ENCODE results near the gene HMGCR.
"Not testable (repeated sequence)": the region's sequence is repeated elsewhere in the genome, so short reads cannot be mapped to it uniquely, and the experiment has no call there.

The HMGCR gene

GRCh38 chr5:75336615-75337336 lies at the start of gene HMGCR:
HMGCR (plus strand) TSS chr5:75337220; CDS start chr5:75342606, 5,386 bp downstream.
- Histone ChIP-seq H3K27me3 (ENCODE audit: control insufficient read depth in 1 of 2, insufficient read depth in 2 of 2, low read length in 2 of 2) (no peaks in the 10 kb centered on the region), H3K4me1 (ENCODE audit: control insufficient read depth, insufficient read depth, low read length) (peaks cover 7% of the 10 kb centered on the region), H3K9ac (ENCODE audit: low read length in 2 of 2) (peak within 1 kb of the TSS; percentile 72 to 88), H3K9me3 (ENCODE audit: control insufficient read depth in 2 of 2, low read length in 2 of 2) (no peaks in the 10 kb centered on the region), H3K27ac (ENCODE audit: low read length) (peak within 1 kb of the TSS; percentile 81), H3K4me3 (ENCODE audit: low read length in 2 of 2) (peak within 1 kb of the TSS; percentile 88 to 97), H3K36me3 (ENCODE audit: control insufficient read depth in 2 of 2, insufficient read depth in 2 of 2, low read length in 2 of 2) (no peaks in the 10 kb centered on the region)

GRCh38 chr5:75291844-75292243 lies 45.2 kb upstream of the HMGCR start:
- H3K4me3 ChIP-seq (ENCODE audit: low read length in 2 of 2); H3K36me3 ChIP-seq (ENCODE audit: control insufficient read depth in 2 of 2, insufficient read depth in 2 of 2, low read length in 2 of 2); H3K4me1 ChIP-seq (ENCODE audit: control insufficient read depth, insufficient read depth, low read length); H3K9me3 ChIP-seq (ENCODE audit: control insufficient read depth in 2 of 2, low read length in 2 of 2); H3K27ac ChIP-seq (ENCODE audit: low read length); H3K9ac ChIP-seq (ENCODE audit: low read length in 2 of 2); H3K27me3 ChIP-seq (ENCODE audit: control insufficient read depth in 1 of 2, insufficient read depth in 2 of 2, low read length in 2 of 2): not testable (repeated sequence)

- H3K4me1 ChIP-seq (ENCODE audit: control insufficient read depth, insufficient read depth, low read length): no peaks in the 10 kb centered on the region
- no peaks in the 10 kb centered on the region for H3K36me3 ChIP-seq (ENCODE audit: control insufficient read depth in 2 of 2, insufficient read depth in 2 of 2, low read length in 2 of 2)
- H3K27me3 ChIP-seq (ENCODE audit: control insufficient read depth in 1 of 2, insufficient read depth in 2 of 2, low read length in 2 of 2): no peaks in the 10 kb centered on the region
- H3K9me3 ChIP-seq (ENCODE audit: control insufficient read depth in 2 of 2, low read length in 2 of 2): no peaks in the 10 kb centered on the region
- no peak overlapping the region for H3K27ac ChIP-seq (ENCODE audit: low read length)
- H3K9ac ChIP-seq (ENCODE audit: low read length in 2 of 2): no peak overlapping the region
- no peak overlapping the region for H3K4me3 ChIP-seq (ENCODE audit: low read length in 2 of 2)
These were observed 36.9 kb upstream of the HMGCR start for GRCh38 chr5:75300084-75300483.

- Histone ChIP-seq H3K9ac (ENCODE audit: low read length in 2 of 2) (no peak overlapping the region), H3K9me3 (ENCODE audit: control insufficient read depth in 2 of 2, low read length in 2 of 2) (no peaks in the 10 kb centered on the region), H3K27me3 (ENCODE audit: control insufficient read depth in 1 of 2, insufficient read depth in 2 of 2, low read length in 2 of 2) (no peaks in the 10 kb centered on the region), H3K4me3 (ENCODE audit: low read length in 2 of 2) (no peak overlapping the region), H3K4me1 (ENCODE audit: control insufficient read depth, insufficient read depth, low read length) (no peaks in the 10 kb centered on the region), H3K27ac (ENCODE audit: low read length) (no peak overlapping the region), H3K36me3 (ENCODE audit: control insufficient read depth in 2 of 2, insufficient read depth in 2 of 2, low read length in 2 of 2) (no peaks in the 10 kb centered on the region)
These were observed 33.6 kb upstream of the HMGCR start for GRCh38 chr5:75303419-75303818.

GRCh38 chr5:75304486-75304885 lies 32.5 kb upstream of the HMGCR start:
- not testable (repeated sequence) for H3K36me3 ChIP-seq (ENCODE audit: control insufficient read depth in 2 of 2, insufficient read depth in 2 of 2, low read length in 2 of 2); H3K27ac ChIP-seq (ENCODE audit: low read length); H3K27me3 ChIP-seq (ENCODE audit: control insufficient read depth in 1 of 2, insufficient read depth in 2 of 2, low read length in 2 of 2); H3K4me3 ChIP-seq (ENCODE audit: low read length in 2 of 2); H3K9me3 ChIP-seq (ENCODE audit: control insufficient read depth in 2 of 2, low read length in 2 of 2); H3K4me1 ChIP-seq (ENCODE audit: control insufficient read depth, insufficient read depth, low read length); H3K9ac ChIP-seq (ENCODE audit: low read length in 2 of 2)

- Histone ChIP-seq H3K36me3 (ENCODE audit: control insufficient read depth in 2 of 2, insufficient read depth in 2 of 2, low read length in 2 of 2) (no peaks in the 10 kb centered on the region), H3K9me3 (ENCODE audit: control insufficient read depth in 2 of 2, low read length in 2 of 2) (no peaks in the 10 kb centered on the region), H3K4me3 (ENCODE audit: low read length in 2 of 2) (no peak overlapping the region), H3K9ac (ENCODE audit: low read length in 2 of 2) (no peak overlapping the region), H3K27ac (ENCODE audit: low read length) (no peak overlapping the region), H3K4me1 (ENCODE audit: control insufficient read depth, insufficient read depth, low read length) (no peaks in the 10 kb centered on the region), H3K27me3 (ENCODE audit: control insufficient read depth in 1 of 2, insufficient read depth in 2 of 2, low read length in 2 of 2) (peaks cover 0 to 2% of the 10 kb centered on the region in 2 donors)
These were observed 30.3 kb upstream of the HMGCR start for GRCh38 chr5:75306746-75307145.

GRCh38 chr5:75310212-75310611 lies 26.8 kb upstream of the HMGCR start:
- Histone ChIP-seq H3K9ac (ENCODE audit: low read length in 2 of 2) (no peak overlapping the region), H3K27ac (ENCODE audit: low read length) (no peak overlapping the region)

GRCh38 chr5:75319148-75319547 lies 17.9 kb upstream of the HMGCR start:
- not testable (repeated sequence) for H3K9me3 ChIP-seq (ENCODE audit: control insufficient read depth in 2 of 2, low read length in 2 of 2); H3K27me3 ChIP-seq (ENCODE audit: control insufficient read depth in 1 of 2, insufficient read depth in 2 of 2, low read length in 2 of 2); H3K27ac ChIP-seq (ENCODE audit: low read length); H3K9ac ChIP-seq (ENCODE audit: low read length in 2 of 2); H3K36me3 ChIP-seq (ENCODE audit: control insufficient read depth in 2 of 2, insufficient read depth in 2 of 2, low read length in 2 of 2); H3K4me1 ChIP-seq (ENCODE audit: control insufficient read depth, insufficient read depth, low read length); H3K4me3 ChIP-seq (ENCODE audit: low read length in 2 of 2)

More at GRCh38 chr5:75310212-75310611, 26.8 kb upstream of the HMGCR start:
- no peaks in the 10 kb centered on the region for H3K36me3 ChIP-seq (ENCODE audit: control insufficient read depth in 2 of 2, insufficient read depth in 2 of 2, low read length in 2 of 2)
- no peaks in the 10 kb centered on the region for H3K4me1 ChIP-seq (ENCODE audit: control insufficient read depth, insufficient read depth, low read length)
- H3K4me3 ChIP-seq (ENCODE audit: low read length in 2 of 2): no peak overlapping the region
- H3K27me3 ChIP-seq (ENCODE audit: control insufficient read depth in 1 of 2, insufficient read depth in 2 of 2, low read length in 2 of 2): peaks cover 0 to 2% of the 10 kb centered on the region in 2 donors
- H3K9me3 ChIP-seq (ENCODE audit: control insufficient read depth in 2 of 2, low read length in 2 of 2): no peaks in the 10 kb centered on the region

- Histone ChIP-seq H3K4me3 (ENCODE audit: low read length in 2 of 2) (no peak overlapping the region), H3K36me3 (ENCODE audit: control insufficient read depth in 2 of 2, insufficient read depth in 2 of 2, low read length in 2 of 2) (no peaks in the 10 kb centered on the region), H3K9ac (ENCODE audit: low read length in 2 of 2) (no peak overlapping the region), H3K9me3 (ENCODE audit: control insufficient read depth in 2 of 2, low read length in 2 of 2) (no peaks in the 10 kb centered on the region), H3K27ac (ENCODE audit: low read length) (no peak overlapping the region), H3K27me3 (ENCODE audit: control insufficient read depth in 1 of 2, insufficient read depth in 2 of 2, low read length in 2 of 2) (no peaks in the 10 kb centered on the region), H3K4me1 (ENCODE audit: control insufficient read depth, insufficient read depth, low read length) (no peaks in the 10 kb centered on the region)
These were observed 17.4 kb upstream of the HMGCR start for GRCh38 chr5:75319638-75320037.

GRCh38 chr5:75320371-75320770 lies 16.6 kb upstream of the HMGCR start:
- Histone ChIP-seq H3K9me3 (ENCODE audit: control insufficient read depth in 2 of 2, low read length in 2 of 2) (no peaks in the 10 kb centered on the region), H3K4me1 (ENCODE audit: control insufficient read depth, insufficient read depth, low read length) (no peaks in the 10 kb centered on the region), H3K27ac (ENCODE audit: low read length) (no peak overlapping the region), H3K36me3 (ENCODE audit: control insufficient read depth in 2 of 2, insufficient read depth in 2 of 2, low read length in 2 of 2) (no peaks in the 10 kb centered on the region), H3K9ac (ENCODE audit: low read length in 2 of 2) (no peak overlapping the region), H3K27me3 (ENCODE audit: control insufficient read depth in 1 of 2, insufficient read depth in 2 of 2, low read length in 2 of 2) (no peaks in the 10 kb centered on the region), H3K4me3 (ENCODE audit: low read length in 2 of 2) (no peak overlapping the region)

- Histone ChIP-seq H3K27ac (ENCODE audit: low read length) (no peak overlapping the region), H3K9me3 (ENCODE audit: control insufficient read depth in 2 of 2, low read length in 2 of 2) (no peaks in the 10 kb centered on the region), H3K36me3 (ENCODE audit: control insufficient read depth in 2 of 2, insufficient read depth in 2 of 2, low read length in 2 of 2) (no peaks in the 10 kb centered on the region), H3K4me1 (ENCODE audit: control insufficient read depth, insufficient read depth, low read length) (no peaks in the 10 kb centered on the region), H3K9ac (ENCODE audit: low read length in 2 of 2) (no peak overlapping the region), H3K4me3 (ENCODE audit: low read length in 2 of 2) (no peak overlapping the region), H3K27me3 (ENCODE audit: control insufficient read depth in 1 of 2, insufficient read depth in 2 of 2, low read length in 2 of 2) (no peaks in the 10 kb centered on the region)
These were observed 15.0 kb upstream of the HMGCR start for GRCh38 chr5:75322066-75322465.
